Thyroid gland (tissue), 4 donors: ENCODE measurements around the gene ALPL.

Source experiments
- POLR2A ChIP-seq, 2 donors: fragments of 450-650 bp; IDR thresholded peaks; one replicate each; pipeline ENCODE4 v1.6.1; 2017; ENCODE audit warnings: antibody characterized with exemption in 2 of 2, mild to moderate bottlenecking in 2 of 2, moderate library complexity in 1 of 2
- TF ChIP-seq, protein P1 (sequence below), 6 experiments: fragments of 200-600 bp in 3 of 6; fragments of 450-650 bp in 3 of 6; sonication (generic) in 3 of 6; IDR thresholded peaks; one replicate each; pipeline ENCODE4 v1.5.1; 2016 to 2019; ENCODE audit warnings: antibody characterized with exemption in 6 of 6, mild to moderate bottlenecking in 2 of 6, inconsistent platforms in 1 of 6, moderate library complexity in 1 of 6

DNA sequence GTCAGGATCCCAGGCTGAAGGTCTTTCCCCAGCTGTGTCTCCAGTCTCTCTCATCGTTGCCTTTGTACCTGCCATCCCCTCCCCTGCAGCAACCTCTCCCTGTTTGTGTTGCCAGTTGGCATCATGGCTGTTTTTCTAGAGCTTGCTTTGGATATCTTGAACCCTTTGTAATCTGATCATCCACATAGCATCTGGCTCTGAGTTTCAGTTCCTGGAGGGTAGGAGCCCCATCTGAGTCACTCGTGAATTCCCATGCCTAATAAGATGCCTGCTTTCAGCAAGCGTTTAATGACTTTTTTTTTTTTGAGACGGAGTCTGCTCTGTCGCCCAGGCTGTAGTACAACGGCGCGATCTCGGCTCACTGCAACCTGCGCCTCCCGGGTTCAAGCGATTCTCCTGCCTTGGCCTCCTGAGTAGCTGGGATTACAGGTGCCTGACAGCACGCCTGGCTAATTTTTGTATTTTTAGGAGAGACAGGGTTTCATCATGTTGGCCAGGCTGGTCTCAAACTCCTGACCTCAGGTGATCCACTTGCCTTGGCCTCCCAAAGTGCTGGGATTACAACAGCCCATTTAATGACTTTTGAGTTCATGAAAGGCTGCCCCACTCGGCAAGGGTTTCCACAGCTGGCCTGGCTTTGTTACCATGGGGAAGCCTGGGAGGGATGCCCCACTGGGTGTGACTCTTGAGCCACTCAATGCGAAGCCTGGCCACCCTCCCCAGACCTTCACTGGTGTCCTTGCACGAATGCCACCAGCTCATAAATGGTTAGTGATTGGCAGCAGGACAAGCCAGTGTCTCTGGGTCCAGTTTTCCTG, 11.9 kb downstream of the ALPL start:
- no peak for TF ChIP-seq POLR2A (IDR thresholded peaks at IDR 0.05)
- TF ChIP-seq, protein P1, sequence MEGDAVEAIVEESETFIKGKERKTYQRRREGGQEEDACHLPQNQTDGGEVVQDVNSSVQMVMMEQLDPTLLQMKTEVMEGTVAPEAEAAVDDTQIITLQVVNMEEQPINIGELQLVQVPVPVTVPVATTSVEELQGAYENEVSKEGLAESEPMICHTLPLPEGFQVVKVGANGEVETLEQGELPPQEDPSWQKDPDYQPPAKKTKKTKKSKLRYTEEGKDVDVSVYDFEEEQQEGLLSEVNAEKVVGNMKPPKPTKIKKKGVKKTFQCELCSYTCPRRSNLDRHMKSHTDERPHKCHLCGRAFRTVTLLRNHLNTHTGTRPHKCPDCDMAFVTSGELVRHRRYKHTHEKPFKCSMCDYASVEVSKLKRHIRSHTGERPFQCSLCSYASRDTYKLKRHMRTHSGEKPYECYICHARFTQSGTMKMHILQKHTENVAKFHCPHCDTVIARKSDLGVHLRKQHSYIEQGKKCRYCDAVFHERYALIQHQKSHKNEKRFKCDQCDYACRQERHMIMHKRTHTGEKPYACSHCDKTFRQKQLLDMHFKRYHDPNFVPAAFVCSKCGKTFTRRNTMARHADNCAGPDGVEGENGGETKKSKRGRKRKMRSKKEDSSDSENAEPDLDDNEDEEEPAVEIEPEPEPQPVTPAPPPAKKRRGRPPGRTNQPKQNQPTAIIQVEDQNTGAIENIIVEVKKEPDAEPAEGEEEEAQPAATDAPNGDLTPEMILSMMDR (IDR thresholded peaks at IDR 0.05), result no peak
